Endodermal cell (in vitro differentiated cells): ENCODE results near the gene STK17B. TPM values are rescaled to one million over a fixed set of nuclear protein-coding genes. Genes with fewer than 3 reads are reported as not detected.

Experiments
- DNase-seq: peaks from one replicate; pipeline ENCODE4 v3.0.0-alpha.2; 2017
- H3K27ac ChIP-seq: 2 replicates; pipeline ENCODE4 v1.5.1; 2013; ENCODE audit warnings: mild to moderate bottlenecking, low read depth, low read length, moderate library complexity
- H3K27me3 ChIP-seq: 2 replicates; pipeline ENCODE4 v1.6.1; 2013; ENCODE audit warnings: mild to moderate bottlenecking, low read length, moderate library complexity; ENCODE audit not compliant: insufficient read depth, control insufficient read depth, poor library complexity, severe bottlenecking
- H3K36me3 ChIP-seq: 2 replicates; pipeline ENCODE4 v1.7.0; 2013; ENCODE audit warnings: mild to moderate bottlenecking, low read length, moderate library complexity; ENCODE audit not compliant: control insufficient read depth, insufficient read depth
- H3K4me1 ChIP-seq: one replicate; pipeline ENCODE4 v1.7.0; 2013; ENCODE audit warnings: low read length; ENCODE audit not compliant: control insufficient read depth, insufficient read depth
- H3K4me3 ChIP-seq: 2 replicates; pipeline ENCODE4 v1.5.1; 2013; ENCODE audit warnings: mild to moderate bottlenecking, low read length, moderate library complexity
- H3K9ac ChIP-seq: 2 replicates; pipeline ENCODE4 v1.6.1; 2013; ENCODE audit warnings: mild to moderate bottlenecking, low read length, moderate library complexity; ENCODE audit not compliant: poor library complexity, severe bottlenecking; ENCODE audit errors: extremely low read depth
- H3K9me3 ChIP-seq: 2 replicates; pipeline ENCODE4 v1.6.1; 2013; ENCODE audit warnings: mild to moderate bottlenecking, low read length, moderate library complexity; ENCODE audit not compliant: control insufficient read depth
- H3K27ac Mint-ChIP-seq: 2 replicates; pipeline ENCODE4 v1.8.0; 2020; ENCODE audit warnings: mixed read lengths
- H3K27me3 Mint-ChIP-seq: 2 replicates; pipeline ENCODE4 v1.8.0; 2021; ENCODE audit warnings: mild to moderate bottlenecking, mixed read lengths; ENCODE audit not compliant: insufficient read depth
- H3K36me3 Mint-ChIP-seq: 2 replicates; pipeline ENCODE4 v1.8.0; 2020; ENCODE audit warnings: low read depth, mixed read lengths
- H3K4me1 Mint-ChIP-seq: 2 replicates; pipeline ENCODE4 v1.8.0; 2020; ENCODE audit warnings: mixed read lengths
- H3K4me3 Mint-ChIP-seq: 2 replicates; pipeline ENCODE4 v1.8.0; 2020; ENCODE audit warnings: mild to moderate bottlenecking, moderate library complexity, mixed read lengths
- H3K9me3 Mint-ChIP-seq: 2 replicates; pipeline ENCODE4 v1.8.0; 2020; ENCODE audit warnings: mild to moderate bottlenecking, mixed read lengths
- CTCF ChIP-seq: fragments of 200-600 bp; sonication (generic); conservative IDR thresholded peaks from 2 replicates; pipeline ENCODE4 v1.5.0; 2021; ENCODE audit warnings: antibody characterized with exemption, mild to moderate bottlenecking
- WGBS, 2 experiments: methylation state at CpG; one replicate each; pipeline versions ENCODE4 v1.1.5 to v1.1.7; 2013; ENCODE audit warnings: missing lambda C conversion rate in 2 of 2, mixed read lengths in 1 of 2; ENCODE audit not compliant: insufficient coverage in 1 of 2, insufficient read length in 1 of 2; 5-methylcytosine and 5-hydroxymethylcytosine counted together
- total RNA-seq, 2 donors: library from RNA; stranded (reverse); fragmentation: NEBNext Ultra II Directional in 1 of 2; extraction: Animal tissue kit (Norgen Biotek cat#: 25700) in 1 of 2; gene quantifications; 2 replicates in 1 of 2; 3 replicates in 1 of 2; pipeline ENCODE4 v1.2.1, GENCODE V29; 2021

The STK17B gene
- total RNA-seq, 2 donors from 2014 or later = 6.2 to 10.8 TPM

- no peak overlapping the region for H3K27ac ChIP-seq
- H3K4me3 Mint-ChIP-seq = no peak overlapping the region
- H3K4me1 Mint-ChIP-seq = no peaks in the 10 kb centered on the region
- no peaks in the 10 kb centered on the region for H3K9me3 Mint-ChIP-seq
- no peaks in the 10 kb centered on the region for H3K27me3 Mint-ChIP-seq
- no peaks in the 10 kb centered on the region for H3K9me3 ChIP-seq
- TF ChIP-seq CTCF = no peak
- WGBS, 2 experiments = 83 to 98% methylated on average over 2 to 4 of the region's 4 CpGs
- H3K4me3 ChIP-seq = no peak overlapping the region
- peaks cover 5% of the 10 kb centered on the region for H3K36me3 ChIP-seq
- H3K27me3 ChIP-seq = no peaks in the 10 kb centered on the region
- no peak overlapping the region for H3K9ac ChIP-seq
- DNase-seq = no peak
- H3K4me1 ChIP-seq = no peaks in the 10 kb centered on the region
- H3K27ac Mint-ChIP-seq = no peak overlapping the region
- H3K36me3 Mint-ChIP-seq = peaks cover 10% of the 10 kb centered on the region
These were observed 27.6 kb downstream of the STK17B start for GRCh38 chr2:196143730-196144131.

GRCh38 chr2:196142825-196143224, 28.6 kb downstream of the STK17B start:
- no peak overlapping the region for H3K4me3 Mint-ChIP-seq
- peaks cover 5% of the 10 kb centered on the region for H3K36me3 ChIP-seq
- no peak for TF ChIP-seq CTCF
- no peak overlapping the region for H3K27ac ChIP-seq
- no peak for DNase-seq
- H3K36me3 Mint-ChIP-seq = peaks cover 19% of the 10 kb centered on the region
- H3K9me3 Mint-ChIP-seq = no peaks in the 10 kb centered on the region
- no peak overlapping the region for H3K9ac ChIP-seq
- no peaks in the 10 kb centered on the region for H3K4me1 Mint-ChIP-seq
- H3K4me3 ChIP-seq = no peak overlapping the region
- no peaks in the 10 kb centered on the region for H3K9me3 ChIP-seq
- no peak overlapping the region for H3K27ac Mint-ChIP-seq
- H3K27me3 ChIP-seq = no peaks in the 10 kb centered on the region
- WGBS, 2 experiments = 94% methylated on average over 1 of the region's 1 CpG; no CpG with 5 or more reads in 1 of the 2 experiments
- no peaks in the 10 kb centered on the region for H3K27me3 Mint-ChIP-seq
- H3K4me1 ChIP-seq = no peaks in the 10 kb centered on the region

GRCh38 chr2:196140213-196140612, 31.2 kb downstream of the STK17B start:
- Histone ChIP-seq H3K27me3 (no peaks in the 10 kb centered on the region), H3K4me3 (no peak overlapping the region), H3K9ac (no peak overlapping the region), H3K27ac (no peak overlapping the region), H3K9me3 (no peaks in the 10 kb centered on the region), H3K36me3 (peaks cover 11% of the 10 kb centered on the region), H3K4me1 (no peaks in the 10 kb centered on the region)
- DNase-seq = no peak
- peaks cover 40% of the 10 kb centered on the region for H3K36me3 Mint-ChIP-seq
- no peak overlapping the region for H3K27ac Mint-ChIP-seq
- no peaks in the 10 kb centered on the region for H3K4me1 Mint-ChIP-seq
- no peaks in the 10 kb centered on the region for H3K9me3 Mint-ChIP-seq
- H3K4me3 Mint-ChIP-seq = no peak overlapping the region
- no peak for TF ChIP-seq CTCF
- no peaks in the 10 kb centered on the region for H3K27me3 Mint-ChIP-seq
